SK-N-MC (cell line): ENCODE measurements around the gene SPIRE1.

Experiments
- FOXP2 ChIP-seq: optimal IDR thresholded peaks from 2 replicates; pipeline ENCODE3; 2011; ENCODE audit warnings: mild to moderate bottlenecking, moderate library complexity; ENCODE audit not compliant: insufficient read depth; ENCODE audit errors: extremely low read length, control extremely low read depth
- POLR2AphosphoS5 ChIP-seq: IDR thresholded peaks from 2 replicates; pipeline ENCODE4 v1.6.1; 2012; ENCODE audit warnings: mild to moderate bottlenecking, low read depth, low read length, borderline replicate concordance

GRCh38 chr18:12424252-12424651 is 233.7 kb downstream of the SPIRE1 start:
- TF ChIP-seq POLR2AphosphoS5 (no peak), FOXP2 (no peak)
